Measurements from ENCODE around the gene TDRD9.

GRCh38 chr14:103905842-103906456 lies 22.3 kb upstream of the TDRD9 start:
- TF ChIP-seq POLR2A (IDR thresholded peaks at IDR 0.05; ENCODE audit: extremely low read depth, insufficient read length) = no peak
- no peak for TF ChIP-seq MYC (IDR thresholded peaks at IDR 0.05; ENCODE audit: low read depth, low read length)
- TF ChIP-seq CTCF (IDR thresholded peaks at IDR 0.05; ENCODE audit: low read depth, low read length) = peak; percentile 22
